Skeletal muscle satellite cell (primary cell): ENCODE data around the gene PCDHGA1.
"Not testable (repeated sequence)": the region's sequence is repeated elsewhere in the genome, so short reads cannot be mapped to it uniquely, and the experiment has no call there.

Source experiments
- H3K27me3 ChIP-seq: 2 replicates; pipeline ENCODE4 v1.7.0; 2013; ENCODE audit warnings: low read length; ENCODE audit not compliant: control insufficient read depth, insufficient read depth
- H3K36me3 ChIP-seq: 2 replicates; pipeline ENCODE4 v1.7.0; 2013; ENCODE audit warnings: mild to moderate bottlenecking, control low read depth, low read length; ENCODE audit not compliant: insufficient read depth
- H3K4me1 ChIP-seq: 2 replicates; pipeline ENCODE4 v1.7.0; 2013; ENCODE audit warnings: low read length; ENCODE audit not compliant: control insufficient read depth, insufficient read depth
- H3K4me2 ChIP-seq: 2 replicates; pipeline ENCODE4 v1.7.0; 2013; ENCODE audit warnings: mild to moderate bottlenecking, low read length
- H3K4me3 ChIP-seq: 2 replicates; pipeline ENCODE4 v1.7.0; 2013; ENCODE audit warnings: low read length
- H3K9ac ChIP-seq: 2 replicates; pipeline ENCODE4 v1.7.0; 2013; ENCODE audit warnings: mild to moderate bottlenecking, low read depth, low read length, moderate library complexity
- H3K9me3 ChIP-seq: replicated peaks from 2 replicates; pipeline ENCODE4 v1.7.0; 2013; ENCODE audit warnings: mild to moderate bottlenecking, control low read depth, low read length

Gene PCDHGA1

GRCh38 chr5:141326088-141326854 lies 4.0 kb upstream of the PCDHGA1 start:
- H3K9ac ChIP-seq, result peak overlapping the region; percentile 80

GRCh38 chr5:141328231-141328630 lies 2.1 kb upstream of the PCDHGA1 start:
- Histone ChIP-seq H3K27me3 (no peaks in the 10 kb centered on the region), H3K9me3 (peaks cover 7% of the 10 kb centered on the region)

More at GRCh38 chr5:141326088-141326854, 4.0 kb upstream of the PCDHGA1 start:
- peaks cover 4% of the 10 kb centered on the region for H3K9me3 ChIP-seq
- peak overlapping the region; percentile 85 for H3K4me2 ChIP-seq
- no peaks in the 10 kb centered on the region for H3K4me1 ChIP-seq
- H3K4me3 ChIP-seq, result peak overlapping the region; percentile 70
- no peaks in the 10 kb centered on the region for H3K27me3 ChIP-seq
- no peaks in the 10 kb centered on the region for H3K36me3 ChIP-seq

GRCh38 chr5:141332571-141332970 lies 2.3 kb downstream of the PCDHGA1 start:
- peaks cover 11% of the 10 kb centered on the region for H3K9me3 ChIP-seq
- not testable (repeated sequence) for H3K27me3 ChIP-seq, H3K9ac ChIP-seq, H3K4me3 ChIP-seq, H3K36me3 ChIP-seq, H3K4me1 ChIP-seq, H3K4me2 ChIP-seq

More at GRCh38 chr5:141328231-141328630, 2.1 kb upstream of the PCDHGA1 start:
- Histone ChIP-seq H3K36me3 (no peaks in the 10 kb centered on the region), H3K4me3 (no peak overlapping the region), H3K4me1 (no peaks in the 10 kb centered on the region), H3K4me2 (no peak overlapping the region), H3K9ac (no peak overlapping the region)

GRCh38 chr5:141338538-141339306 lies 8.4 kb downstream of the PCDHGA1 start, which contains the start of gene PCDHGA2:
Gene PCDHGA2 (plus strand): TSS chr5:141338760.
- H3K4me1 ChIP-seq, result no peaks in the 10 kb centered on the region
- H3K9ac ChIP-seq, result peak within 1 kb of the TSS; percentile 33
- H3K4me2 ChIP-seq, result peak within 1 kb of the TSS; percentile 54
- H3K27me3 ChIP-seq, result no peaks in the 10 kb centered on the region
- H3K36me3 ChIP-seq, result no peaks in the 10 kb centered on the region
- H3K4me3 ChIP-seq, result peak within 1 kb of the TSS; percentile 50
- peaks cover 13% of the 10 kb centered on the region for H3K9me3 ChIP-seq

- H3K27me3 ChIP-seq, H3K9ac ChIP-seq, H3K4me3 ChIP-seq, H3K36me3 ChIP-seq, H3K4me1 ChIP-seq, H3K4me2 ChIP-seq: not testable (repeated sequence)
- peaks cover 30% of the 10 kb centered on the region for H3K9me3 ChIP-seq
These were observed 10.6 kb downstream of the PCDHGA1 start for GRCh38 chr5:141340781-141341354.

- Histone ChIP-seq H3K9ac (no peak overlapping the region), H3K27me3 (no peaks in the 10 kb centered on the region), H3K4me1 (no peaks in the 10 kb centered on the region), H3K9me3 (peaks cover 25% of the 10 kb centered on the region), H3K4me3 (no peak overlapping the region), H3K4me2 (no peak overlapping the region), H3K36me3 (no peaks in the 10 kb centered on the region)
These were observed 12.5 kb downstream of the PCDHGA1 start for GRCh38 chr5:141342773-141343172.

GRCh38 chr5:141343242-141343952 lies 13.1 kb downstream of the PCDHGA1 start, which contains the start of gene PCDHGA3:
Gene PCDHGA3 (plus strand): TSS chr5:141343829. CDS start chr5:141344034, 205 bp downstream.
- Histone ChIP-seq H3K27me3 (no peaks in the 10 kb centered on the region), H3K4me3 (peak within 1 kb of the TSS; percentile 65)

GRCh38 chr5:141343953-141344463 lies 13.7 kb downstream of the PCDHGA1 start:
- Histone ChIP-seq H3K36me3 (no peaks in the 10 kb centered on the region), H3K4me1 (no peaks in the 10 kb centered on the region), H3K27me3 (no peaks in the 10 kb centered on the region), H3K9me3 (peaks cover 25% of the 10 kb centered on the region), H3K9ac (peak overlapping the region; percentile 44), H3K4me3 (peak overlapping the region; percentile 65), H3K4me2 (peak overlapping the region; percentile 63)

More at GRCh38 chr5:141343242-141343952, 13.1 kb downstream of the PCDHGA1 start, which contains the start of gene PCDHGA3:
- H3K4me1 ChIP-seq, result no peaks in the 10 kb centered on the region
- H3K4me2 ChIP-seq, result peak within 1 kb of the TSS; percentile 63
- H3K36me3 ChIP-seq, result no peaks in the 10 kb centered on the region
- H3K9ac ChIP-seq, result peak within 1 kb of the TSS; percentile 44
- H3K9me3 ChIP-seq, result peaks cover 25% of the 10 kb centered on the region

- no peaks in the 10 kb centered on the region for H3K36me3 ChIP-seq
- no peaks in the 10 kb centered on the region for H3K4me1 ChIP-seq
- H3K4me2 ChIP-seq, result no peak overlapping the region
- H3K9me3 ChIP-seq, result peaks cover 22% of the 10 kb centered on the region
- no peak overlapping the region for H3K4me3 ChIP-seq
- H3K9ac ChIP-seq, result no peak overlapping the region
- no peaks in the 10 kb centered on the region for H3K27me3 ChIP-seq
These were observed 15.0 kb downstream of the PCDHGA1 start for GRCh38 chr5:141345327-141345726.

- H3K4me2 ChIP-seq, H3K9ac ChIP-seq, H3K4me1 ChIP-seq, H3K4me3 ChIP-seq, H3K36me3 ChIP-seq, H3K27me3 ChIP-seq: not testable (repeated sequence)
- peaks cover 27% of the 10 kb centered on the region for H3K9me3 ChIP-seq
These were observed 15.7 kb downstream of the PCDHGA1 start for GRCh38 chr5:141346017-141346416.
